ENCODE measurements around the gene DOCK8. TPM values are rescaled to one million over a fixed set of nuclear protein-coding genes. Genes with fewer than 3 reads are reported as not detected.

Gene DOCK8
- total and polyA plus RNA-seq, 2 of the 4 experiments (the other 2 are of a cell fraction), result not detected

GRCh38 chr9:224582-225520, 10.2 kb downstream of the DOCK8 start:
- H3K9ac ChIP-seq (ENCODE audit: low read depth, low read length), result no peak overlapping the region
- no peak overlapping the region for H2AFZ ChIP-seq (replicated peaks; ENCODE audit: low read length, poor library complexity)
- no peak overlapping the region for H4K91ac ChIP-seq (ENCODE audit: insufficient read depth, low read depth, low read length)
- H3K56ac ChIP-seq (ENCODE audit: extremely low read depth, insufficient read depth, low read length), result no peak overlapping the region
- H4K8ac ChIP-seq (ENCODE audit: low read depth in 2 of 2, low read length in 2 of 2), result no peak overlapping the region
- no peaks in the 10 kb centered on the region; the same call in 1 of the 2 replicates for H3K27me3 ChIP-seq (ENCODE audit: control insufficient read depth, insufficient read depth, low read length)
- in situ Hi-C loops (cut with MboI; ENCODE audit: low sequenced_read_pairs), result no loop called here
- no peak overlapping the region for H2BK120ac ChIP-seq (ENCODE audit: low read depth, low read length)
- POLR2A ChIA-PET (ENCODE audit: unreplicated experiment), result no interaction called here
- no peak overlapping the region for H2BK20ac ChIP-seq (ENCODE audit: low read depth, low read length)
- H3K36me3 ChIP-seq (ENCODE audit: control insufficient read depth, insufficient read depth, low read length), result no peaks in the 10 kb centered on the region
- H3K79me1 ChIP-seq (ENCODE audit: low read depth in 1 of 2, low read length in 2 of 2), result no peaks in the 10 kb centered on the region
- WGBS, 2 experiments (ENCODE audit: extremely low coverage in 2 of 2, insufficient read length in 1 of 2), result no CpG with 5 or more reads among the region's 3 CpGs
- no peak overlapping the region for H3K27ac ChIP-seq (ENCODE audit: insufficient read depth, low read length)
- no peaks in the 10 kb centered on the region for H3K9me1 ChIP-seq (ENCODE audit: insufficient read depth, low read length)
- no TSS peak for BruUV-seq (replicated peaks)
- no peak overlapping the region for H3K4me2 ChIP-seq (ENCODE audit: low read depth, low read length)
- H3K4me1 ChIP-seq (ENCODE audit: control insufficient read depth, insufficient read depth, low read length), result no peaks in the 10 kb centered on the region
- H2BK5ac ChIP-seq (ENCODE audit: low read depth, low read length, poor library complexity, severe bottlenecking), result no peak overlapping the region
- no peak overlapping the region for H3K23ac ChIP-seq (ENCODE audit: low read depth, low read length)
- DNase-seq (no peak), ATAC-seq (ENCODE audit: low read depth) (no peak)
- H3K14ac ChIP-seq (replicated peaks; ENCODE audit: low read depth, low read length), result no peak overlapping the region
- no peak for TF ChIP-seq POLR2A (IDR thresholded peaks at IDR 0.05; ENCODE audit: low read depth, low read length)
- TF ChIP-seq CTCF (conservative IDR thresholded peaks at IDR 0.05; ENCODE audit: low read depth, low read length), result no peak
- no peak overlapping the region for H2AK5ac ChIP-seq (ENCODE audit: low read depth, low read length)
- H4K5ac ChIP-seq (ENCODE audit: low read depth, low read length), result no peak overlapping the region
- H2BK15ac ChIP-seq (ENCODE audit: low read depth, low read length), result no peak overlapping the region
- no peak overlapping the region for H2AK9ac ChIP-seq (replicated peaks; ENCODE audit: low read depth, low read length, poor library complexity)
- no peaks in the 10 kb centered on the region for H3K9me3 ChIP-seq (ENCODE audit: control insufficient read depth, insufficient read depth, low read length)
- no peak overlapping the region for H3K18ac ChIP-seq (ENCODE audit: low read depth, low read length)
- H3K4me3 ChIP-seq (ENCODE audit: insufficient read depth, low read depth, low read length), result no peak overlapping the region
- no peaks in the 10 kb centered on the region for H4K20me1 ChIP-seq (ENCODE audit: insufficient read depth, low read length)
- no peak overlapping the region for H3K4ac ChIP-seq (ENCODE audit: low read depth, low read length)
- CTCF ChIA-PET, result no interaction called here
- dilution Hi-C loops (cut with HindIII; ENCODE audit: low sequenced_read_pairs, unreplicated experiment), result no loop called here
- intact Hi-C loops (cut with micrococcal nuclease), result no loop called here
